Ishikawa (cell line): ENCODE data around the gene PLEKHJ1.

ENCODE experiments used
- EGR1 ChIP-seq: IDR thresholded peaks from 2 replicates; pipeline ENCODE4 v1.6.1; 2012
- RAD21 ChIP-seq: IDR thresholded peaks from 2 replicates; pipeline ENCODE4 v1.6.1; 2012; ENCODE audit warnings: low read depth
- REST ChIP-seq: IDR thresholded peaks from 2 replicates; pipeline ENCODE4 v1.6.1; 2012; ENCODE audit warnings: low read depth, mild to moderate bottlenecking
- ZBTB7A ChIP-seq: IDR thresholded peaks from 2 replicates; pipeline ENCODE4 v1.6.1; 2012; ENCODE audit warnings: low read depth

GRCh38 chr19:2199215-2199614, 36.9 kb downstream of the PLEKHJ1 start:
- TF ChIP-seq RAD21: no peak
- no peak for TF ChIP-seq ZBTB7A
- no peak for TF ChIP-seq EGR1
- no peak for TF ChIP-seq REST
